OCI-LY3 (cell line): ENCODE measurements around the gene ZNF511.

Experiments
- EZH2phosphoT487 ChIP-seq: fragments of 200-600 bp; shearing (Covaris generic); IDR thresholded peaks from 2 replicates; pipeline ENCODE4 v1.6.1; 2018; ENCODE audit warnings: antibody characterized with exemption, mixed run types, low read depth
- TF ChIP-seq, protein P1 (sequence below): fragments of 200-600, 300-600 bp; sonication (generic); IDR thresholded peaks from 2 replicates; pipeline ENCODE4 v1.5.1; 2014; ENCODE audit warnings: antibody characterized with exemption, low read length, low read depth

DNA sequence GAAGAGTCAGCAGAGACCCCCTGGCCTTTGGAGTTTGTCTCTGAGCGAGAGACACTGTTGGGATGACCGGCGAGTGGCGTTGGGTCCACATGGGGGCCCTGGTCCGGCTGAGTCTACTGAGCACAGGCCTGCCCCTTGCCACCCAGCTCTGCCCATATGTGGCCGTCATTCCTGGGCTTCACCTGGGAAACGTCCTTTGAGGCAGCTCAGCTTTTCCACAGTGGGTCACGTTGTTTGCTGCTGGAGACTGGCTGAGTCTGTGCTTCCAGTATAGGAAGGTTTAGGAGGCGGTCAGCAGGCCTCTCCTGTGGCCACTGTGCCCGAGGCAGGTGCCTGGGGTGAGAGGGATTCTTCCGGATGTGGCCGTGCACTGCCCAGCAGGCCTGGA lies 49.1 kb upstream of the ZNF511 start:
- TF ChIP-seq, protein P1, sequence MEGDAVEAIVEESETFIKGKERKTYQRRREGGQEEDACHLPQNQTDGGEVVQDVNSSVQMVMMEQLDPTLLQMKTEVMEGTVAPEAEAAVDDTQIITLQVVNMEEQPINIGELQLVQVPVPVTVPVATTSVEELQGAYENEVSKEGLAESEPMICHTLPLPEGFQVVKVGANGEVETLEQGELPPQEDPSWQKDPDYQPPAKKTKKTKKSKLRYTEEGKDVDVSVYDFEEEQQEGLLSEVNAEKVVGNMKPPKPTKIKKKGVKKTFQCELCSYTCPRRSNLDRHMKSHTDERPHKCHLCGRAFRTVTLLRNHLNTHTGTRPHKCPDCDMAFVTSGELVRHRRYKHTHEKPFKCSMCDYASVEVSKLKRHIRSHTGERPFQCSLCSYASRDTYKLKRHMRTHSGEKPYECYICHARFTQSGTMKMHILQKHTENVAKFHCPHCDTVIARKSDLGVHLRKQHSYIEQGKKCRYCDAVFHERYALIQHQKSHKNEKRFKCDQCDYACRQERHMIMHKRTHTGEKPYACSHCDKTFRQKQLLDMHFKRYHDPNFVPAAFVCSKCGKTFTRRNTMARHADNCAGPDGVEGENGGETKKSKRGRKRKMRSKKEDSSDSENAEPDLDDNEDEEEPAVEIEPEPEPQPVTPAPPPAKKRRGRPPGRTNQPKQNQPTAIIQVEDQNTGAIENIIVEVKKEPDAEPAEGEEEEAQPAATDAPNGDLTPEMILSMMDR = no peak
- no peak for TF ChIP-seq EZH2phosphoT487
